COLO668 (cell line): Measurements from ENCODE around the gene HSPA1A.

Experiments
- DNase-seq: peaks from one replicate; lab custom pipeline; 2025; ENCODE audit not compliant: unreplicated experiment; lab: John Stamatoyannopoulos, UW

The HSPA1A gene

DNA sequence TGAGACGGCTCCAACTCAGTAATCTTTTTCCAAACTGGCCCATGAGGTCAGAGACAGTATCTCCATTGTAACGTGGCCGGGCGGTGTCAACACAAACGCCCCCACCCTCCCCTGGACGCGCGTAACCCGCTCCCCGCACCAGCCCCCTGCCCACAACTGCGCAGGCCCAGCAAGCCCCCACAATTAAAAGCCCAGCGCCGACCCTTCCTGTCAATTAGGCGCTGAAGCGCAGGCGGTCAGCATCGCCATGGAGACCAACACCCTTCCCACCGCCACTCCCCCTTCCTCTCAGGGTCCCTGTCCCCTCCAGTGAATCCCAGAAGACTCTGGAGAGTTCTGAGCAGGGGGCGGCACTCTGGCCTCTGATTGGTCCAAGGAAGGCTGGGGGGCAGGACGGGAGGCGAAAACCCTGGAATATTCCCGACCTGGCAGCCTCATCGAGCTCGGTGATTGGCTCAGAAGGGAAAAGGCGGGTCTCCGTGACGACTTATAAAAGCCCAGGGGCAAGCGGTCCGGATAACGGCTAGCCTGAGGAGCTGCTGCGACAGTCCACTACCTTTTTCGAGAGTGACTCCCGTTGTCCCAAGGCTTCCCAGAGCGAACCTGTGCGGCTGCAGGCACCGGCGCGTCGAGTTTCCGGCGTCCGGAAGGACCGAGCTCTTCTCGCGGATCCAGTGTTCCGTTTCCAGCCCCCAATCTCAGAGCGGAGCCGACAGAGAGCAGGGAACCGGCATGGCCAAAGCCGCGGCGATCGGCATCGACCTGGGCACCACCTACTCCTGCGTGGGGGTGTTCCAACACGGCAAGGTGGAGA lies at the start of gene HSPA1A, which contains the start of gene HSPA1L:
Gene HSPA1A (plus strand): TSS at position 519 of the 814 bp plus-strand sequence. CDS start 214 bp downstream, at position 733.
Gene HSPA1L (minus strand): TSS at position 259 of the 814 bp plus-strand sequence. CDS start 3,311 bp downstream, outside the sequence.
- DNase-seq, result peak; percentile 81

DNA sequence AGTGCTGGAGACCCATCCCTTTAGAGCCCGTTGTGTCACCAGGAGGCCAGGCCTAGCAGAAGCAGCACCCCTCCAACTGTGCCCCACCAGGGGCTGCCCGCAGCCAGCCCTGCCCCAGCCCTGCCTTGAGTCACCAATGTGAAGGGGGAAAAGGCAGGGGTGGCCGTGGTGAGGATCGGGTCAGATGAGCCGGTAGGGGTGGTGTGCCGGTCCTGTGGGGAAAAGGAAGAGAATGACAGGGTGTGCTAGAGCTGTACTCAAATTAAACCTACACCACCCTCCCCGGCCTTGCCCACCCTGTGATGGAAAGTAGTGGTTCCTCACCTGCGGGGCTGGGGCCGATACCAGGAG lies 49.8 kb upstream of the HSPA1A start:
- no peak for DNase-seq

DNA sequence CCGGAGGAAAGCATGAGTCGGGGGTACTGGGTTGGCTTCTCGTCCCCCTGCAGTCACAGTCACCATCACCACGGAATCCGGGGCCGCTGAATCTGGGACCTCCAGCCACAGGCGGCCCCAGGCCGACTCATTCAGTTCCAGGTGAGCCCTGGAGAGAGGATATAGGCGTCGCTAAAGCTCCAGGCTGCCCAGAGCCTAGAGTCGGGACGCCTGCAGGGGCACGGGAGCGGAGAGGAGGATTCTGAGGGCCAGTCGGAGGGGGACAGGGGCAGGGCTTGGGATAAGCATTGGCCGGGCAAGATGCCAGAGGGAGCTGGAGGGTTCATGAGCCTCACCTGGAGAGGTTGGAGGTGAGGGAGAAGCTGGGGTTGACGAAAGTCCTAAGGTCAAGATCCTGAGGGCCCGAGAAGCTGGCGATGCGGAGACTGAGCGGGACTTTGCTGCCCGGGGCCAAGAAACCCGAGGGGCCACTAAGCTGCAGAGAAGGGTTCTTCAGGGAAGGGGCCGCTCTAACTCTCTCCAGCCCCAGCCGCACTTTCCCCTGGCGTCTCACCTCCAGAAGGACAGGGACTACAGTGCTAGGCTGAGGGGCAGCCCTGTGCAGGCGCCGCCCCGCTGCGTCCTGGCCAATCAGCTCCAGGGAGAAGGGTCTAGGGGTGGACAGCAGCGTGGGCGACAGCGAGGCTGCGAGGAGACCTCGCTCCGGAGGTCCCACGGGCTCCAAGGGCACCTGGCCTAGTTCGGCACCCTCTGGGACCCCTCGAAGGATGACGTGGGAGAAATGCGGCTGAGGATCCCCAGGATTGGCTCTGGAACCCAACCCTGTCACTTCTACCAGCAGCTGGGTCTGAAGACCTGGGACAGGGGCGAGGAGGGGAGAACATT lies 49.2 kb upstream of the HSPA1A start:
- DNase-seq, result no peak

DNA sequence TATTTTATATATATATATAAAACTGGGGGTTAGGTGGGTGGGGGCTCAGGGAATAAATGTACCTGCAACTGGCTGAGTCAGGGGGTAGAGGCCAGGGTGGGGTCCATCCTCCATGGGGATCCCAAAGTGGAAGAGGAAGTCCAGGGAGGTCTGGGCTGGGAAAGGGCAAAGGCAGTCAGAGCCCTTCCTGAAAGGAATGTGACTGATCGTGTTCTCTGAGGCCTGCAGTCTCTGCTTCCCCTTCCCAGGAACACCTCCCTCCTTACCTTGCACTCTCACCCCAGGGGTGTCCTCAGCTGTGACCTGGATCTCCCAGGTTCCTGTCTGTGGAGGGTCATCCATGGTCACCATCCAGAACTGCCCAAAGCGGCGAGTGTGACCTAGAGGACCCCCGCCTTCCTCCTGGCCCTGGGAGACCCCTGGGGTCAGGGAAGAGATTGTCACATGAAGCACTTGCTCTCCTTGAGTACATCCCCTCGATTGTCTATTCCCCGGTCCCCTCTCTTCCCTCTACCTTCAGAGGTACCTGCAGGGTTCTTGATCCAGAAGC lies 48.2 kb upstream of the HSPA1A start:
- DNase-seq, result no peak

DNA sequence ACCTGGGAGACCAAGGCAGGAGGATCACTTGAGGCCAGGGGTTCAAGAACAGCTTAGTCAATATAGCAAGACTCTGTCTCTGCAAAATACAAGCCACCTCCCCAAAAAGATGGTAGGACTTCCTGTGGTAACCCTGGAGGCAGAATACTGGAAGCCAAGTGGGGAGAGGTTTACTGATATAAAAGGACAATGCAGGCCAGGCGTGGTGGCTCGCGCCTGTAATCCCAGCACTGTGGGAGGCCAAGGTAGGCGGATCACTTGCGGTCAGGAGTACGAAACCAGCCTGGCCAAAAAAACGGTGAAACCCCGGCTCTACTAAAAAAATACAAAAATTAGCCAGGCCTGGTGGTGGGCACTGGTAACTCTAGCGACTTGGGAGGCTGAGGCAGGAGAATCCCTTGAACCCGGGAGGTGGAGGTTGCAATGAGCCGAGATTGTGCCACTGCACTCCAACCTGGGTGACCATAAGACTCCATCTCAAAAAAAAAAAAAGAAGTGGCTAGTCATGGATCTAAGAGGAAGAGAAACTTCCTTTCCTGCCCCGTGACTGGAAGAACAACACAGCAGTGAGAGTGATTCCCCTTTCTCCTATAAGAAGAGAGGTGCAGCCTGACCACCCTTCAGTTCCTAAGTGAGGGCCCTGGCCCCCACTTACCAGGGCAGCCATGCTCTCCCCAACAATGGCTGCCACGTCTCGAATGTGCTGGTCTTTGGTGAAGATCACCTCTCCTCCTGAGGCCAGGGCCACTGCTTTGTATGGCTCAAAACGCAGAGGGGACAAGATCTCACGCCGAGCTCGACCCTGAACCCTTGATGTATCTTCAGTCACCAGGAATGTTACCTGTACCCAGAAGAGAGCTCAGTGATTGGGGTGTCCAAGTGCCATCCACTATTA lies 46.7 kb upstream of the HSPA1A start:
- no peak for DNase-seq

DNA sequence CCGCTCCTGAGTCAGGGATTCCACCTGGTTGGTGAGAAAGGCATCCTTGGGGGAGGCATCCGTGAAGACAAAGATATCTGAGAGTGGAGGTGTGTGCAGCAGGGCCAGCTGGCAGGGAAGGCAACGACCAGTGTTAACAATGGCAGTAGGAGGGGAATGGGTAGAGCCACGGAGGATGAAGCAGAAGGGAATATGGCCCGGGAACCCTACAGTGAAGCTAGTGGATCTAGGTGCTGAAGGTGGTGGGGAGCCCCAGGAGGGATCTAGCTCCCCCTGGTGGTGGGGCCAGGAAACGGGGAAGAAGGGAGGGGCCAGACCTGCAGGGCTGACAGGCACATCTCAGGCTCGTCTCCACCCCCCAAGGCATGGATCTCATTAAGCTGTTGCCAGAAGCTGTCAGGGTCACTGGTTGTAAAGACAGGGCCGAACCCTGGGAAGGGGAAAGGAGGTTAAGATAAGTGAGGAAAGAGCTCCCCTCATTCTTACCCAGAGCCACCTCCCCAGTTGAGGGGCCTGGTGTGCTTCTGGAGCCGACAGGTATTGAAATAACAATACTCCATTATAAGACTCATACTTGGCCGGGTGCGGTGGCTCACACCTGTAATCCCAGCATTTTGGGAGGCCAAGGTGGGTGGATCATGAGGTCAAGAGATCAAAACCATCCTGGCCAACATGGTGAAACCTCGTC lies 45.5 kb upstream of the HSPA1A start:
- DNase-seq, result peak; percentile 66

DNA sequence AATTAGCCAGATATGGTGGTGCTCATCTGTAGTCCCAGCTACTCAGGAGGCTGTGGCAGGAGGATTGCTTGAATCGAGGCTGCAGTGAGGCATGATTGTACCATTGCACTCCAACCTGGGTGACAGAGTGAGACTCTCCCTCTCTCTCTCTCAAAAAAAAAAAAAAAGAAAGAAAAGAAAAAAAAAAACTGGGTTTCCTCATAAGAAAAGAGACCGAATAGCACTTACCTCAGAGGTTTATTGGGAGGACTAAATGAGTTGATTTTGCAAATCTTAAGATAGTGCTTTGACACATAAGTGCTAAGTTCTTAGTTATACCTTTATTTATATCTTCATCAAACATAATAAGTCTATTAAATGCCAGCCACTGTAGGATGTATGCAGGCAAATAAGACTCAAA lies 44.5 kb upstream of the HSPA1A start:
- no peak for DNase-seq

DNA sequence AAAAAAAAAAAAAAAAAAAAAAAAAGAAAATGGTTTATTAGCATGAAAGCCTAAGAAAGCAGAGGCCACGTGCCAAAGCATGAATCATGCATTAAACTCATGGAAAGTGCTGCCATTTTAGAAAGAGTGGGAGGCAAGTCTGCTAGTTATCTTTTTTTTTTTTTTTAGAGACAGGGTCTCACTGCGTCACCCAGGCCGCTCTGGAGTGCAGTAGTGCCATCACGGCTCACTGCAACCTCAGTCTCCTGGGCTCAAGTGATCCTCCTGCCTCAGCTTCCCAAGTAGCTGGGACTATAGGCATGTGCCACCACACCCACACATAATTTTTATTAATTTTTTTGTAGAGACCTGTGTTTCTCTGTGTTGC lies 43.4 kb upstream of the HSPA1A start:
- no peak for DNase-seq

DNA sequence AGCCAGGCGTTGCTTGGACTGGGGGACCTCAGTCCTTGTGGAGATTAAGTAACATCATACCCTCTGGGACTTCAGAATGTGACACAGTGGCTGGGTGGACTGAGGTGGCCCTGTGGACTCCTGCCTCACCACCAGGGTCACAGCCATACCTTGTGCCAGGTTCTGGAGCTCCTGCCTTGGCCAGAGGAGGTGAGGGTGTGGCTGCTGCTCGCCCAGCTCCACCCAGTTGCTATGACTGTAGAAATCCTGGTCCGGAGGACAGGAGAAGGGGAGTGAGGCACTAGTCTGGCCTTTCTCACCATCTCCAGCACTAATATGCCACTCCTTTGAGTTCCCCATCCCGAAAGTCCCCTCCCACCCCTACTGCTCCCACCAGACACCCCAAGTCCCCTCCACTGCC lies 40.2 kb upstream of the HSPA1A start:
- DNase-seq, result no peak

DNA sequence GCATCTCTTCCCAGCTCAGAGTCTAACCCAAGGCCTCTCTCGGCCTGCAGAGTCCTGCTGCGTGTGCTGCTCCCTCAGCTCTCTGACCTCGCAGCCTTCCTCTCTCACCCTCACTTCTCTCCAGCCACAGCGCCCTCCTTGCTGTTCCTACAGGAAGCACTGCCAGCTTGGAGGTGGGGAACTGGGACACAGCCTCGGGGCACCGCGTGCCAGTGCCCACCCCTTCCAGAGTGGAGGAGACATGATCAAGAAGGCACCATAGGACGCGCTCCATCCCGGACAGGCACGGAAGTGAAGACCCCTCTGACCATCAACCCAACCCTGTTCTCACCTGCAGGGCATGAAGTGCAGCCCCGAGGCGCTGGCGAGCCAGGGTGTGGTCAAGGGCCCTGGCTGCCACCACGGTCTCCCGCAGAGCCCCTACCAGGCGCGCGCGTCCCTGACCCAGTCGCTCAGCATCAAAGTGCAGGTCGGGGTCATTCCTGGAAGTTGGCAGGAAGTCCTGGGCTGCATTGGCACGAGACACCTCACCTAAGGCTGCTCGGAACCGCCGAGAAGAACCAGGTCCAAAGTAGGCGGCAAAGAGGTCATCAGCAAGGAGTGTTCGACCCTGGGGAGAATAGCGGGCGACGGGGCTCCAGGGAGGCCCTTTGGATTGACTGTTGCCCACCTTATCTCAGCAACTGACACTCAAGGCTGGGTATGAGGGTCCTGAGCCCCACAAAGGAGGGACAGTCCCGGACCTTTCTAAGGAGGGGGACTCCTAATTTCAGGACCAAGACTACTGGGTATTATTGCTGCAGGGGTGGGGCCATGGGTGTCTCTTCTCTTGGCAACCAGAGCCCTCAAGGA lies 39.5 kb upstream of the HSPA1A start:
- DNase-seq, result no peak

DNA sequence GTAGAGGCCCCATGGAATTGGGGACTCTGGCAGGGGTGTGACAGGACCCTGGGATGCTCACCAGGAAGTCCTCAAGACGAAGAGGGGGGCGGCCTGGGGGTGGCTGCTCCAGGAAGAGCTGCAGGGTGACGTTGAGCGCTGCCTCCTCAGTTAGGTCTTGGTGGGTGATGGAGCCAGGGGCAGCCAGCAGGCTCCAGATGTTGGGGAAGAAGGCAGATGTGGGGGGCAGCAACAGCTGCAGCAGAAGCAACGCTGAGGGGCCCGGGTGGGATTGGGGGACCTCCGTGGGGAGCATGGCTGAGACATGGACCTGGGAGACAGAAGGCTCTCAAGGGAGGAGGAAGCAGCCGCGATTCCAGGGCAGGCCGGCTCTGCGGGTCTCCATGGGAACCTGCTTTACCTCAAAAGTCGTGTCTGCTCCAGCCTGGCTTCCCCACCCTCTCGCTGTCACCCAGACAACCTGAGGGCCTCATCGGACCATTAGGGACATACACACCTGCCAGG lies 38.8 kb upstream of the HSPA1A start:
- DNase-seq, result peak; percentile 63

DNA sequence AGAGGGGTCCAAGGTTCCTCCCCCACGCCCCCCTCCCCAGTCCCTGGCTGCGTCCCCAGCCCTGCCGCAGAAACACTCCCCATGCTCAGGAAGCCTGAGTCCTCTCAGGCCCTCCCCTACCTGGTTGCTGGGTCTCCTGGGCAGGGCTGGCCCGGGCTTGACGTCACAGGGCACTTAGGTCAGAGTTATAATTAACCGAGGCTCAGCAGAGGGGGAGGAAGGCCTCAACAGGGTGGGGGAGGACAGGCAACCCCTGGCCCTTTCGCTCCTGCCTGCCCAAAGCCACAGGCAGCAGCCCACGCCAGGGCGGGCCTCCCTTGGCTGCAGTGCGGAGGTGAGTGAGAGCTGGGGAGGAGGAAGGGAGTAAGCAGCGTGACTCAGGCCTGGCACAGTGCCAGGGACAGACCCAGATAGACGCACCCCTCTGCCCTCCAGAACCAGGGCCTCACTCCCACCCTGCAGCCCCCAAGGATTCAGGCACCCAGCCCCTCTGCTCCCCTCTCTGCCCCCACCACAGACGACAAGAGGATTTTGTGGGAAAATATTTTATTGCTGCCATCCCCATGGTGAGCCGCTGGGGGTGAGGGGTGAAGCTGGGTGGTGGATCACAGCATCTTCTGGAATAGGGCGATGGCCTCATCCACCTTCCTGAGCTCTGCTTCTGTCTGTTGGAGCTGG lies 38.2 kb upstream of the HSPA1A start, which contains the start of gene VWA7:
Gene VWA7 (minus strand): TSS at position 340 of the 678 bp plus-strand sequence. CDS start 549 bp downstream, outside the sequence.
- DNase-seq, result peak; percentile 80

DNA sequence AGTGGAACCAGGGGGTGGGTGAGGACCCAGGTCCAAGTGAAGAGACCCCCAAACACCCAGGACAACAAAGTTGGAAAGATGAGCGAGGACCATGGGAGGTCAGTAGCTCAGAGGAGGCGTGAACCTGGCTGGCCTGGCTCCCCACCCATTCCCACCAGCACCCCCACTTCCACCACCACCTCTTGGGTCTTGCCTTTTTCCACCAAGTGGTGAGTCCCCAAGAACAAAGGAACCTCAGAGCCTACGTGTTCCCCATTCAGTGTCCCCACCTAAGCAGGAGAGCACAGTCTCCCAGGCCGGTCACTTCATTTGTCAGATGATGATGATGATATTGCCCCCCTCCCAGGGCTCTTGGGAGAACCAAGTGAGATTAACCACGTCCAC lies 37.7 kb upstream of the HSPA1A start:
- DNase-seq, result no peak

DNA sequence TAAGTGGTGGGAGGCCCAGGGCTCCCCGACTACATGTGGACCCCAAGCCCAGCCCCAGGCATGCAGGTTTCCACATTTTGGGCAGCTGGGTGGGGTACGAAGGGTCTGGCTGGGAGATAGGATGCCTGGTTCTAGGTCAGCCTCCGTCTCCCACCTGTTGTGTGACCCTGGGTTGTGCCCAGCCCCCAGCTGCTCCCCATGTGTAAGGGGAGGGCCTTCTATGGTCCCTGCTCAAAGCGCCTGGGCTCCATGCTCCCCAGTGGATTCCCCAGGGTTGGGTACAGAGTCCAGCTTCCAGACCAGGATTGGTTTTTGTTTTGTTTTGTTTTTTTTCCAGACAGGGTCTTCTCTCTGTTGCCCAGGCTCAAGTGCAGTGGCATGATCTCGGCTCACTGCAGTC lies 37.1 kb upstream of the HSPA1A start:
- DNase-seq, result no peak

DNA sequence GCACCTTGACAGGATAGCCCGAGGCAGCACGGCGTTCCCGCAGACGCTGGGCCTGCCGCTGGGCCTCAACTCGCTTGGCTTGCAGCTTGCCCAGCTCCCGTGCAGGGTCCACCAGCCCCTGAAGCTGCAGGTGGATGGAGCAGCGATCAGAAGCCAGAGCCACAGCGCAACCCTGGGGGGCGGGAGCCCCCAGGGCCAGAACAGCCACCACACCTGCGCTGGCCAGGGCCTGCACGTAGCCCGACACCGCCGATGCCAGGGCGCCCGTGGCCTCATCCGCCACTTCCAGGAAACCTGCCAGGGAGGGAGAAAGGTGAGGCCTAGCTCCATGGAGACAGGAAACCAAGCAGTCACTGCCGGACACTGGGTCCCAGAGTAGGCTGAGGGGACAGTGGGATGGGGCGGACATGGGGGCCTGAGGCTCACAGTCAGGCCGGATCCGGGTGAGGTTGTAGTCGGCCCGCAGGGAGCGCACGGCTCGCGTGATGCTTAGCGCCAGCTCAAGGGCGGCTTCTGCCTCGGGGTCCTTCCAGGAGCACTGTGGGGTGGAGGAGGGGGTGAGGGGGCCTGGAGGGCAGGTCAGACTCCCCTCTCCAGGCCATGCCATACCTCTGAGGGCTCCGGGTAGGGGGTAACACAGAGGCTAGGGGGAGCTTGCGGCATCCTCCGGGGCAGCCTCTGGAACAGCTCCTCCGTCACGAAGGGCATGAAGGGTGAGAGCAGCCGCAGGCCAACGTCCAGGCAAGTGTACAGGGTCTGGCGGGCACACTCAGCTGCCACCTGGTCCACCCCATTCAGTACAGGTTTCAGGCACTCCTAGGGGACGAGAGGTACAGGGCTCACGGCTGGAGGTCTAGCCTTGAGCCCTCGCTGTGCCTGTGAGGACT lies 36.1 kb upstream of the HSPA1A start:
- no peak for DNase-seq

DNA sequence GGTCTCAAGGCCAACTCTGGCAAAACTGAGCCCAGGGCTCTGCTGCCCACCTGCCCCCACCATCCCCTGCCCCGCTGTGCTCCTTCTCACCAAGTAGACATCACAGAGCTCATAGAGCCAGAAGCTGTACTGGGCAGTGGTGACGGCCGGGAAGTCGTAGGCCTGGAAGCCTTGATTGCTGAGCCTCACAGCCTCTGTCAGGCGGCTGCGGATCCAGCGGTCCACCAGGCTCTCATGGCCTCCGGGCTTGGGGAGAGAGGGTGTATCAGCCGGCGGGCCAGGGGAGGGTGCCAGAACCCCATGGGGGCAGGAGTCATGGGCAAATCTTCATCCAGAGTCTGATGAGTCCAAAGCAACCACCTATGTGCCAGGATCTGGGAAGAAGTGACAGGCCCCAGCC lies 35.4 kb upstream of the HSPA1A start:
- DNase-seq, result no peak

DNA sequence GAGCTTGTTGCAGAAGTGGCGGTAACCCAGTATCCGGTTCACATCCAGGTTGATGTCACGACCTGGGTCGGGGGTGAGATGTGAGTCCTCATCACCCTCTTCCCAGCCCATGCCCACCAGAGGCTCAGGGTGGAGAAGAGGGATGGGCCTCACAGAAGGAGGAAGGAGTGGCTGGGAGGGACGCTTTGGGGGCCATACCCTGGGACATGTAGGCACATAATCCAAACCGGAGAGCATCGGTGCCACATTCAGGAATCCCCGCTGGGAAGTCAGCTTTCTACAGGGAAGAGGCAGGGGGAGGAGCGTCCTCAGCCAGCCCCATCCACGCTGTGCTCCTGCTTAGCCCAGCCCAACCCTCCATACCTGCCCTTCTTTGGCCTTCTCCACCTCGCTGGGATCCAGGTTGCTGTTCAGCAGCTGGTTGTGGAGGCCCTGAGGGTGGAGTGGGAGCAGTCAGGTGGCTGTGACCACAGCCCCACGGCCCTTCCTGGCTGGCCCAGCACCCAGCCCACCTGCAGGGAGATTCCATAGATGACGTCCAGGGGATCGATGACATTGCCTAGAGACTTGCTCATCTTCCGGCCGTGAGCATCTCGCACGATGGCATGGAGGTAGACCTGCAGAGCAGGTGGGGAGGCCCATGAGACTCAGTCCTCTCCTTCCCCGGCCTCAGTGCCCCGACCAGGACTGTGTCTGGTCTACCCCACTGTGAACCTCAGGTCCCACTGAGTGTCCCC lies 34.7 kb upstream of the HSPA1A start:
- no peak for DNase-seq
